ENCODE data around the gene NTRK1. TPM values are rescaled to one million over a fixed set of nuclear protein-coding genes. Genes with fewer than 3 reads are reported as not detected.

Gene NTRK1
- total RNA-seq, 2 experiments from 2014 or later, result 4.4 to 6.1 TPM

DNA sequence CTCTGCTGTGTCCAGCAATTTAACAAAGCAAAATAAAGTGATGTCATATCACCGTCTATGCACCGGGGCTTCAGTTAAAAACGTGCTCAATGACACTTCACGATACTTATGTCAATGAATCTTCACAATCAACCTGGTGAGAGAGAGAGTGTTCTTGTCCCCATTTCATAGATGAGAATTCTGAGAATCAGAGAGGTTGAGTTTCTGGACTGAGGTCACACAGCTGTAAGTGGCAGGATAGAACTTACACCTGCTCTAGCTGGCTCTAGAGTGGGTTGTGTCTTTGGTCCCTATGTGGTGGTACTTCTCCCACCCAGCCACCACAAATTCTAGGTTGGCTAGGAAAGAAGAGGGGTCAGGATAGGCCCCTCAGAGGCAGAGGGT is 5.2 kb downstream of the NTRK1 start:
- CTCF ChIA-PET, result interaction anchor here (0.6 to 1.2 kb wide), 2 partner anchors 65 to 119 kb away, joined by 3 to 4 read pairs; no protein-coding TSS in a partner anchor
- Mint-ChIP-seq H3K27ac (peak overlapping the region; percentile 9), H3K4me1 (peaks cover 42% of the 10 kb centered on the region), H3K4me3 (no peak overlapping the region), H3K27me3 (peaks cover 24% of the 10 kb centered on the region), H3K36me3 (ENCODE audit: low read depth) (no peaks in the 10 kb centered on the region), H3K9me3 (ENCODE audit: low read depth) (no peaks in the 10 kb centered on the region)
- ATAC-seq (no peak), DNase-seq (no peak)
- POLR2A ChIA-PET, result no interaction called here
- intact Hi-C loops (cut with DNase I, micrococcal nuclease), result no loop called here

DNA sequence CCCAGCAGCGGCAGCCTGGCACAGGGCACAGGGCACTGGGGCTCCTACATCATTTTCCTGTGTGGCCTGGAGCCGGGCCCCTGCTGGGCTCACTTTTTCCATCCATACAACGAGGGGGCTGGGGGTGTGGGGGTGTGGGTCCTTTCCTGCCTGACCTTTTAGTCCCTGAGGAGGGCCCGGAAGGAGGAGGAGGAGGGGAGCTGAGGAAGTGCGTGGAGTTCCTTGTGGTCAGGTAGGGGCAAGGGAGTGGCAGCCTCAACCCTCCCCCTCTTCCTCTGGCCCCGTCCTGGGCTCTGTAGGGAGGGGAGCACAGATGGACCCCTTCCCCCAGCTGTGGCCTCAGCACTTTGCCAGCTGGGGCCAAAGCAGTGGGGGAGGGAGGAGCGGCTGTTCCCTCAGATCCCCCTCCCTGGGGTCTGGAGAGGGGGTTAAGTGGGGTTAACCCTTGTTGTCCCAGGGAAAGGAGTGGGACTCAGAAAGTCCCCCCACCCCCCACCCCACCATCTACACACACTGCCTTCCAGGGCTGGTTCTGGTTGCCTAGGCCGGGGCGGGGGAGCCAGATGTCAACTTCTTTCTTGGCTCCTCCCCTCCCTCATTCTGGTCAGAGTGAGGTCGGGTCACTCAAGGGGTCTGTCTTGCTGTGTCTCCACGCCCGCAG is 5.7 kb downstream of the NTRK1 start:
- peak; percentile 53 for DNase-seq
- no peak overlapping the region for H3K4me3 Mint-ChIP-seq
- CTCF ChIA-PET, result no interaction called here

GRCh38 chr1:156868341-156868740 is 7.7 kb downstream of the NTRK1 start:
- no peak for DNase-seq
- Mint-ChIP-seq H3K27ac (no peak overlapping the region), H3K36me3 (ENCODE audit: low read depth) (no peaks in the 10 kb centered on the region), H3K4me1 (peaks cover 32% of the 10 kb centered on the region), H3K9me3 (ENCODE audit: low read depth) (no peaks in the 10 kb centered on the region), H3K4me3 (no peak overlapping the region), H3K27me3 (peaks cover 10% of the 10 kb centered on the region)
- ChIA-PET CTCF (interaction anchor here (1.3 kb wide), 1 partner anchor 21 kb away, joined by 6 read pairs; no protein-coding TSS in a partner anchor), POLR2A (no interaction called here)
- no peak for ATAC-seq
- intact Hi-C loops (cut with DNase I, micrococcal nuclease), result no loop called here

More for the DNA sequence above, 5.7 kb downstream of the NTRK1 start:
- Mint-ChIP-seq H3K27ac (peak overlapping the region; percentile 9), H3K36me3 (ENCODE audit: low read depth) (no peaks in the 10 kb centered on the region), H3K4me1 (peaks cover 45% of the 10 kb centered on the region), H3K9me3 (ENCODE audit: low read depth) (no peaks in the 10 kb centered on the region), H3K27me3 (peaks cover 24% of the 10 kb centered on the region)
- POLR2A ChIA-PET, result no interaction called here
- intact Hi-C loops (cut with DNase I, micrococcal nuclease), result no loop called here
- ATAC-seq, result peak; percentile 13

DNA sequence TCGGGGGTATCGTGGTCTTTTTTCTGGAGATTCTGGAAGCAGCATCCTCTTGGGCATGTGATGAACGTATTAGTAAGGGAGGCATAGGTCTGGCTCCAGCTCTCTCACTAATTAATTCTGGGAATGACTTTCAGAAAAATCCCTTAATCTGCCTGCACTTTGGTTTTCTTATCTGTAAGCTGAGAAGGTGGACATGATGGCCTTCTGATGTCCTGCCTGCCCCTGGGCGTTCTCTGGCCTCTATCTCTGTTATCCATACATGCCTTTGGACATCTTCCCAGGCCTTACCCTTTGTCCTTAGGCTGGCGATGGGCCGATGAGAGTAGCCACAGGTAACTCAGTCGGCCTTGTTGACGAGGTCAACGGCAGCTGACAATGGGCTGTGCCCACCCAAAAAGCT is 8.8 kb downstream of the NTRK1 start:
- intact Hi-C loops (cut with DNase I, micrococcal nuclease), result no loop called here
- H3K27ac Mint-ChIP-seq, result peak overlapping the region; percentile 31
- ChIA-PET CTCF (interaction anchor here (0.6 to 1.9 kb wide), 4 partner anchors 16 to 143 kb away, joined by 3 to 8 read pairs (median 4); no protein-coding TSS in a partner anchor), POLR2A (no interaction called here)
- no peak for ATAC-seq
- no peak for DNase-seq
- no peaks in the 10 kb centered on the region for H3K9me3 Mint-ChIP-seq (ENCODE audit: low read depth)
- H3K4me3 Mint-ChIP-seq, result no peak overlapping the region
- no peaks in the 10 kb centered on the region for H3K36me3 Mint-ChIP-seq (ENCODE audit: low read depth)
- no peaks in the 10 kb centered on the region for H3K27me3 Mint-ChIP-seq
- peaks cover 27% of the 10 kb centered on the region for H3K4me1 Mint-ChIP-seq

- Mint-ChIP-seq H3K27ac (no peak overlapping the region), H3K4me3 (no peak overlapping the region), H3K4me1 (peaks cover 13% of the 10 kb centered on the region), H3K9me3 (ENCODE audit: low read depth) (no peaks in the 10 kb centered on the region), H3K36me3 (ENCODE audit: low read depth) (no peaks in the 10 kb centered on the region), H3K27me3 (peaks cover 4% of the 10 kb centered on the region)
- DNase-seq, result no peak
- ChIA-PET POLR2A (no interaction called here), CTCF (interaction anchor here (0.6 to 1.2 kb wide), 5 partner anchors 13 to 68 kb away, joined by 3 to 5 read pairs (median 3); partner anchors contain the start of gene NTRK1)
- no peak for ATAC-seq
- intact Hi-C loops (cut with DNase I, micrococcal nuclease), result no loop called here
Measured at GRCh38 chr1:156873659-156874058, 13.0 kb downstream of the NTRK1 start.

- peaks cover 4% of the 10 kb centered on the region for H3K27me3 Mint-ChIP-seq
- H3K27ac Mint-ChIP-seq, result no peak overlapping the region
- DNase-seq (no peak), ATAC-seq (no peak)
- ChIA-PET CTCF (interaction anchor here (0.6 kb wide), 1 partner anchor 67 kb away, joined by 3 read pairs; no protein-coding TSS in a partner anchor), POLR2A (no interaction called here)
- intact Hi-C loops (cut with DNase I, micrococcal nuclease), result no loop called here
- H3K36me3 Mint-ChIP-seq (ENCODE audit: low read depth), result no peaks in the 10 kb centered on the region
- no peak overlapping the region for H3K4me3 Mint-ChIP-seq
- H3K4me1 Mint-ChIP-seq, result peaks cover 13% of the 10 kb centered on the region
- no peaks in the 10 kb centered on the region for H3K9me3 Mint-ChIP-seq (ENCODE audit: low read depth)
Measured at GRCh38 chr1:156874142-156874541, 13.5 kb downstream of the NTRK1 start.

GRCh38 chr1:156874572-156875340 is 14.1 kb downstream of the NTRK1 start:
- Mint-ChIP-seq H3K27ac (no peak overlapping the region), H3K27me3 (peaks cover 4% of the 10 kb centered on the region), H3K36me3 (ENCODE audit: low read depth) (no peaks in the 10 kb centered on the region), H3K9me3 (ENCODE audit: low read depth) (no peaks in the 10 kb centered on the region), H3K4me3 (no peak overlapping the region), H3K4me1 (peaks cover 13% of the 10 kb centered on the region)
- CTCF ChIA-PET, result interaction anchor here (1.0 to 3.6 kb wide), 2 partner anchors 15 to 185 kb away, joined by 4 to 12 read pairs; no protein-coding TSS in a partner anchor
- intact Hi-C loops (cut with DNase I, micrococcal nuclease), result no loop called here
- POLR2A ChIA-PET, result no interaction called here
- no peak for DNase-seq
- no peak for ATAC-seq

GRCh38 chr1:156875341-156875615 is 14.6 kb downstream of the NTRK1 start:
- Mint-ChIP-seq H3K36me3 (ENCODE audit: low read depth) (no peaks in the 10 kb centered on the region), H3K9me3 (ENCODE audit: low read depth) (no peaks in the 10 kb centered on the region), H3K27me3 (peaks cover 4% of the 10 kb centered on the region), H3K4me1 (peaks cover 9% of the 10 kb centered on the region), H3K4me3 (no peak overlapping the region), H3K27ac (no peak overlapping the region)
- ATAC-seq (no peak), DNase-seq (no peak)
- intact Hi-C loops (cut with DNase I, micrococcal nuclease), result no loop called here
- CTCF ChIA-PET, result interaction anchor here (1.0 to 3.6 kb wide), 2 partner anchors 15 to 186 kb away, joined by 4 to 12 read pairs; no protein-coding TSS in a partner anchor
- POLR2A ChIA-PET, result no interaction called here

GRCh38 chr1:156876281-156876680 is 15.6 kb downstream of the NTRK1 start:
- no peaks in the 10 kb centered on the region for H3K36me3 Mint-ChIP-seq (ENCODE audit: low read depth)
- peaks cover 6% of the 10 kb centered on the region for H3K27me3 Mint-ChIP-seq
- ATAC-seq (no peak), DNase-seq (no peak)
- H3K27ac Mint-ChIP-seq, result no peak overlapping the region
- POLR2A ChIA-PET, result no interaction called here
- no peaks in the 10 kb centered on the region for H3K4me1 Mint-ChIP-seq
- no peaks in the 10 kb centered on the region for H3K9me3 Mint-ChIP-seq (ENCODE audit: low read depth)
- CTCF ChIA-PET, result interaction anchor here (1.1 to 3.6 kb wide), 2 partner anchors 9 to 14 kb away, joined by 4 to 12 read pairs; no protein-coding TSS in a partner anchor
- H3K4me3 Mint-ChIP-seq, result no peak overlapping the region
- intact Hi-C loops (cut with DNase I, micrococcal nuclease), result no loop called here

- no peaks in the 10 kb centered on the region for H3K4me1 Mint-ChIP-seq
- H3K36me3 Mint-ChIP-seq (ENCODE audit: low read depth), result no peaks in the 10 kb centered on the region
- no peak overlapping the region for H3K27ac Mint-ChIP-seq
- no peaks in the 10 kb centered on the region for H3K9me3 Mint-ChIP-seq (ENCODE audit: low read depth)
- DNase-seq (no peak), ATAC-seq (no peak)
- ChIA-PET CTCF (interaction anchor here (1.5 to 3.6 kb wide), 2 partner anchors 10 to 12 kb away, joined by 3 to 12 read pairs; no protein-coding TSS in a partner anchor), POLR2A (no interaction called here)
- intact Hi-C loops (cut with DNase I, micrococcal nuclease), result no loop called here
- peaks cover 8% of the 10 kb centered on the region for H3K27me3 Mint-ChIP-seq
- no peak overlapping the region for H3K4me3 Mint-ChIP-seq
Measured at GRCh38 chr1:156877433-156878170, 16.9 kb downstream of the NTRK1 start.

GRCh38 chr1:156879876-156880275 is 19.2 kb downstream of the NTRK1 start:
- peaks cover 8% of the 10 kb centered on the region for H3K27me3 Mint-ChIP-seq
- ChIA-PET POLR2A (interaction anchor here (0.7 kb wide), 1 partner anchor 9 kb away, joined by 5 read pairs; no protein-coding TSS in a partner anchor), CTCF (interaction anchor here (0.7 kb wide), 1 partner anchor 21 kb away, joined by 3 read pairs; the partner anchor contains the start of gene INSRR)
- H3K27ac Mint-ChIP-seq, result no peak overlapping the region
- intact Hi-C loops (cut with DNase I, micrococcal nuclease), result no loop called here
- ATAC-seq (no peak), DNase-seq (no peak)
- no peaks in the 10 kb centered on the region for H3K36me3 Mint-ChIP-seq (ENCODE audit: low read depth)
- H3K4me3 Mint-ChIP-seq, result no peak overlapping the region
- no peaks in the 10 kb centered on the region for H3K4me1 Mint-ChIP-seq
- no peaks in the 10 kb centered on the region for H3K9me3 Mint-ChIP-seq (ENCODE audit: low read depth)

Measured in activated CD4-positive, alpha-beta T cell treated with anti-CD3 and anti-CD28 coated beads for 36 hours (primary cell).